Measurements from ENCODE around the gene EIF5. TPM values are rescaled to one million over a fixed set of nuclear protein-coding genes. Genes with fewer than 3 reads are reported as not detected.

EIF5 gene
- polyA plus RNA-seq, 1 experiment = 282 TPM

DNA sequence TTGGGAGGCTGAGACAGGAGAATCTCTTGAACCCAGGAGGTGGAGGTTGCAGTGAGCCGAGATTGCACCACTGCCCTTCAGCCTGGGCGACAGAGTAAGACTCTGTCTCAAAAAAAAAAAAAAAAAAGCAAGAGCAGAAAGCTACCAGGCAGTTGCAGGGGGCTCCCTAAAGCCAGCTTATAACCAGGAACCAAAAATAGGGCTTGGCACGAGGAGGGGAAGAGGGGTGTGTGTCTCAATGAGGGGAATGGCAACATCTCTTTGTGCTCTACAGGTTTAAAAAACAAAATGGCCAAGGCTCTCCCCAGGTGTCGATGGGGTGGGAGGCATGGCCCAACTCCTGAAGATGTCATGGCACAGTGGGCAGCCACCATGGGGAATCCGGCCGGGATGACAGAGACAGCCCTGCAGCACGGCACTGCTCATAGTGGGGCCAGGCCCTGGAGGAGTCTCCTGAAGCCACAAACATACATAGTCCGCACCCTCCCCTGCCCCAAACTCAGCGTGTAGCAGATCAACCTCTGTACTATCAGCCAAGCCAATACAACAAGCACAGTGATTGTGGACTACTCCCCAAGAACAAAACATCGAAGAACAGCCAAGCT is 16.0 kb upstream of the EIF5 start:
- CTCF ChIA-PET = interaction anchor here (0.9 to 1.5 kb wide), 3 partner anchors 10 to 213 kb away, joined by 3 to 4 read pairs (median 3); no protein-coding TSS in a partner anchor
- POLR2A ChIA-PET = no interaction called here

DNA sequence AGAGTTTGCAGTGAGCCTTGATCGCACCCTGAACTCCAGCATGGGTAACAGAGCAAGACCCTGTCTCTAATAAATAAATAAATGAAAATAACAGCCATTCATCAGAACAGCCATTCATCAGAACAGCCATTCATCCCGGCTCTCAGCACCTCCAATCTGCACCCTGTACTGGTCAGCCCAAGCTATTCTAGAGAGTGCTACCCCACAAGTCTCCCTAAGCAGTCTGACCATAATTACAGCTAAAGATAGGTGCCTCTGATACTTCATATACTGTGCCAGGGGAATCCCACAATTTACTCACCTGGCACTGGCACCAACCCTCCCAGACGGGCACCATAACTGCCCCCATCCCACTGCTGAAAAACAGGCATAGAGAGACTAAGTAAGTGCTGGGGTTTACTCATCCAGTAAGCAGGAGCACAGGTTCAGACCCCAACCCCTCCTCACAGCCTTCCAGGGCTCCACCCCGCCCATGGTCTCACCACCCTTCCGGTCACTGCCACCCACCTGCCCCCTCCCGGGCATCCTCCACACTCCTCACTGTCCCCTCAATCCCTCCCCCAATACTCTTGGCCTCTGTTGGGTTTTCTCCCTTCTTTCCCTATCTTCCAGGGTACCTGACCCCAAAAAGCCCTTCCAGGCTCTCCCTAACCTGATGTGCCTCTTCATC is 15.2 kb upstream of the EIF5 start:
- CTCF ChIA-PET = interaction anchor here (1.4 to 1.5 kb wide), 2 partner anchors 9 to 72 kb away, joined by 3 read pairs; no protein-coding TSS in a partner anchor

More for the DNA sequence above, 16.0 kb upstream of the EIF5 start:
- TF ChIP-seq, protein P1, sequence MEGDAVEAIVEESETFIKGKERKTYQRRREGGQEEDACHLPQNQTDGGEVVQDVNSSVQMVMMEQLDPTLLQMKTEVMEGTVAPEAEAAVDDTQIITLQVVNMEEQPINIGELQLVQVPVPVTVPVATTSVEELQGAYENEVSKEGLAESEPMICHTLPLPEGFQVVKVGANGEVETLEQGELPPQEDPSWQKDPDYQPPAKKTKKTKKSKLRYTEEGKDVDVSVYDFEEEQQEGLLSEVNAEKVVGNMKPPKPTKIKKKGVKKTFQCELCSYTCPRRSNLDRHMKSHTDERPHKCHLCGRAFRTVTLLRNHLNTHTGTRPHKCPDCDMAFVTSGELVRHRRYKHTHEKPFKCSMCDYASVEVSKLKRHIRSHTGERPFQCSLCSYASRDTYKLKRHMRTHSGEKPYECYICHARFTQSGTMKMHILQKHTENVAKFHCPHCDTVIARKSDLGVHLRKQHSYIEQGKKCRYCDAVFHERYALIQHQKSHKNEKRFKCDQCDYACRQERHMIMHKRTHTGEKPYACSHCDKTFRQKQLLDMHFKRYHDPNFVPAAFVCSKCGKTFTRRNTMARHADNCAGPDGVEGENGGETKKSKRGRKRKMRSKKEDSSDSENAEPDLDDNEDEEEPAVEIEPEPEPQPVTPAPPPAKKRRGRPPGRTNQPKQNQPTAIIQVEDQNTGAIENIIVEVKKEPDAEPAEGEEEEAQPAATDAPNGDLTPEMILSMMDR (IDR thresholded peaks at IDR 0.05; ENCODE audit: insufficient read depth, low read depth, low read length) = no peak
- Histone ChIP-seq H3K36me3 (ENCODE audit: control insufficient read depth, insufficient read depth, low read length) (no peaks in the 10 kb centered on the region), H3K4me3 (ENCODE audit: low read depth, low read length) (no peak overlapping the region), H3K27me3 (ENCODE audit: control insufficient read depth, insufficient read depth, low read length) (peaks cover 8% of the 10 kb centered on the region)
- DNase-seq (ENCODE audit: low read depth) = no peak

DNA sequence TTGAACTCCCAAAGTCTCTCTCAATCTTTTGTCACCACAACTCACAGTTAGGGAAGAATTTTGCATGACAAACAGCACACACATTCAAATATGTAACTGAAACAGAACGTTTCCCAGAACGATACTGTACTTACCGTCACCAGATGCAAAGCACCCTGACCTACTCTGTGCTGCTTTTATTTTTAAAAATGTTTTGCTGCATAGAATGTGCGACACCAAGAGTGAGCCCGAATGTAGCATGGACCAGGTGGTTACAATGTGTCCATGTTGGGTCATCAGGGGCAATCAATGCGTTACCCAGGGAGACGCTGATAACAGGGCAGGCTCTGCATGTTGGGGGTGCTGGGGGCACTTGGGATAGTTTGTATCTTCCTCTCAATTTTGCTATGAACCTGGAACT is 14.6 kb upstream of the EIF5 start:
- no peak for DNase-seq (ENCODE audit: low read depth)
- Histone ChIP-seq H3K27me3 (ENCODE audit: control insufficient read depth, insufficient read depth, low read length) (peaks cover 8% of the 10 kb centered on the region), H3K4me3 (ENCODE audit: low read depth, low read length) (no peak overlapping the region), H3K36me3 (ENCODE audit: control insufficient read depth, insufficient read depth, low read length) (no peaks in the 10 kb centered on the region)
- TF ChIP-seq, protein P1 (IDR thresholded peaks at IDR 0.05; ENCODE audit: insufficient read depth, low read depth, low read length) = no peak
- CTCF ChIA-PET = no interaction called here
- POLR2A ChIA-PET = no interaction called here

More for the DNA sequence above, 15.2 kb upstream of the EIF5 start:
- H3K4me3 ChIP-seq (ENCODE audit: low read depth, low read length) = no peak overlapping the region
- TF ChIP-seq, protein P1 (IDR thresholded peaks at IDR 0.05; ENCODE audit: insufficient read depth, low read depth, low read length) = no peak
- POLR2A ChIA-PET = no interaction called here
- no peak for DNase-seq (ENCODE audit: low read depth)
- H3K36me3 ChIP-seq (ENCODE audit: control insufficient read depth, insufficient read depth, low read length) = no peaks in the 10 kb centered on the region
- peaks cover 8% of the 10 kb centered on the region for H3K27me3 ChIP-seq (ENCODE audit: control insufficient read depth, insufficient read depth, low read length)

- POLR2A ChIA-PET = no interaction called here
These were observed 8.0 kb upstream of the EIF5 start for GRCh38 chr14:103326078-103326477.

GRCh38 chr14:103328941-103329340 is 5.1 kb upstream of the EIF5 start:
- no peak for DNase-seq (ENCODE audit: low read depth)
- TF ChIP-seq, protein P1 (IDR thresholded peaks at IDR 0.05; ENCODE audit: insufficient read depth, low read depth, low read length) = no peak
- no peak overlapping the region for H3K4me3 ChIP-seq (ENCODE audit: low read depth, low read length)
- ChIA-PET CTCF (interaction anchor here (1.5 to 2.3 kb wide), 2 partner anchors 36 to 62 kb away, joined by 4 to 9 read pairs; no protein-coding TSS in a partner anchor), POLR2A (no interaction called here)
- H3K27me3 ChIP-seq (ENCODE audit: control insufficient read depth, insufficient read depth, low read length) = no peaks in the 10 kb centered on the region; the same call in 1 of the 2 replicates
- no peaks in the 10 kb centered on the region for H3K36me3 ChIP-seq (ENCODE audit: control insufficient read depth, insufficient read depth, low read length)

More at GRCh38 chr14:103326078-103326477, 8.0 kb upstream of the EIF5 start:
- TF ChIP-seq, protein P1 (IDR thresholded peaks at IDR 0.05; ENCODE audit: insufficient read depth, low read depth, low read length) = no peak
- Histone ChIP-seq H3K4me3 (ENCODE audit: low read depth, low read length) (no peak overlapping the region), H3K27me3 (ENCODE audit: control insufficient read depth, insufficient read depth, low read length) (no peaks in the 10 kb centered on the region; the same call in 1 of the 2 replicates), H3K36me3 (ENCODE audit: control insufficient read depth, insufficient read depth, low read length) (no peaks in the 10 kb centered on the region)
- DNase-seq (ENCODE audit: low read depth) = no peak
- CTCF ChIA-PET = no interaction called here
